Panc1 (cell line): ENCODE data around the gene ARL5C. TPM values are rescaled to one million over a fixed set of nuclear protein-coding genes. Genes with fewer than 3 reads are reported as not detected.

ENCODE experiments used
- ATAC-seq: fragments of 200-7000 bp; cut with Tn5 transposase; 2 replicates; pipeline ENCODE4 v1.9.1; 2020; ENCODE audit warnings: mild to moderate bottlenecking, moderate library complexity
- BruUV-seq: library from RNA; stranded (reverse); fragments of 400-500 nt; replicated peaks from 2 replicates; lab custom pipeline; 2021; lab: Mats Ljungman, UMichigan
- CTCF ChIA-PET: fragments of 300-600 bp; sonication (Branson Sonifier 250); formaldehyde crosslinking; loops from one replicate; lab custom pipeline; 2022; ENCODE audit warnings: antibody characterized with exemption; lab: Charles Lee
- POLR2A ChIA-PET: fragments of 300-600 bp; sonication (Branson Sonifier 250); formaldehyde crosslinking; loops from one replicate; lab custom pipeline; 2022; ENCODE audit warnings: antibody characterized with exemption; lab: Charles Lee
- DNase-seq: peaks from one replicate; pipeline ENCODE4 v3.0.0-alpha.2; 2010; ENCODE audit warnings: low read depth, low spot score
- H3K27ac ChIP-seq: 2 replicates; pipeline ENCODE4 v1.5.1; 2011; ENCODE audit warnings: mild to moderate bottlenecking, low read length, inconsistent platforms
- H3K27me3 ChIP-seq: fragments of 200-500 bp; sonication (Bioruptor generic); 2 replicates; pipeline ENCODE4 v1.6.0; 2014; ENCODE audit warnings: low read length, inconsistent platforms; ENCODE audit not compliant: control insufficient read depth, insufficient read depth
- H3K36me3 ChIP-seq: fragments of 200-500 bp; sonication (Bioruptor generic); 2 replicates; pipeline ENCODE4 v1.5.1; 2014; ENCODE audit warnings: inconsistent platforms, mild to moderate bottlenecking, low read length, moderate library complexity; ENCODE audit not compliant: control insufficient read depth, insufficient read depth
- H3K4me1 ChIP-seq: 2 replicates; pipeline ENCODE4 v1.5.1; 2011; ENCODE audit warnings: inconsistent platforms, mild to moderate bottlenecking, low read length, moderate library complexity; ENCODE audit not compliant: control insufficient read depth, insufficient read depth
- H3K4me3 ChIP-seq, 2 experiments: 2 replicates each; pipeline ENCODE4 v1.5.1; 2011 to 2012; ENCODE audit warnings: low read depth in 2 of 2, low read length in 2 of 2, mild to moderate bottlenecking in 2 of 2, inconsistent platforms in 1 of 2, moderate library complexity in 1 of 2
- H3K9me3 ChIP-seq: fragments of 200-500 bp; sonication (Bioruptor generic); 2 replicates; pipeline ENCODE4 v1.5.1; 2014; ENCODE audit warnings: low read depth, mild to moderate bottlenecking, inconsistent platforms, low read length, moderate library complexity; ENCODE audit not compliant: control insufficient read depth, insufficient read depth
- CTCF ChIP-seq: fragments of 450-650 bp; IDR thresholded peaks from 2 replicates; pipeline ENCODE4 v1.5.1; 2017; ENCODE audit warnings: mild to moderate bottlenecking
- POLR2AphosphoS5 ChIP-seq: IDR thresholded peaks from 2 replicates; pipeline ENCODE4 v1.6.1; 2012; ENCODE audit warnings: mild to moderate bottlenecking, low read depth, low read length, moderate library complexity
- REST ChIP-seq, 2 experiments: IDR thresholded peaks; 2 replicates each; pipeline ENCODE4 v1.6.1; 2011 to 2012; ENCODE audit warnings: low read depth in 2 of 2, control low read depth in 1 of 2, low read length in 1 of 2, mild to moderate bottlenecking in 1 of 2, moderate library complexity in 1 of 2; ENCODE audit not compliant: insufficient read depth in 1 of 2
- SIN3A ChIP-seq: IDR thresholded peaks from 2 replicates; pipeline ENCODE4 v1.6.1; 2012; ENCODE audit warnings: low read depth, mild to moderate bottlenecking, low read length, moderate library complexity, borderline replicate concordance; ENCODE audit not compliant: insufficient read depth
- TCF7L2 ChIP-seq: IDR thresholded peaks from 2 replicates; pipeline ENCODE4 v1.6.1; 2011; ENCODE audit warnings: mild to moderate bottlenecking, low read depth, low read length, inconsistent platforms
- in situ Hi-C: cut with HindIII; loops from 2 replicates; pipeline ENCODE4 v1.10.0; 2016; ENCODE audit warnings: low sequenced_read_pairs, low pct_unique_long_range_greater_than_20kb
- intact Hi-C: fragments of 100-400 bp; cut with micrococcal nuclease; formaldehyde crosslinking; loops from one replicate; pipeline ENCODE4 v1.10.0; 2022; ENCODE audit not compliant: unreplicated experiment
- total RNA-seq: library from RNA; stranded (reverse); gene quantifications from one replicate; pipeline ENCODE4 v1.2.1, GENCODE V29; 2021; ENCODE audit not compliant: unreplicated experiment

The ARL5C gene
- total RNA-seq, 1 experiment from 2014 or later, result not detected

- TF ChIP-seq CTCF (no peak), POLR2AphosphoS5 (no peak), TCF7L2 (no peak), REST (IDR thresholded peaks at IDR 0.05; ENCODE audit: insufficient read depth in 1 of 2, low read depth in 2 of 2, low read length in 1 of 2) (no peak), SIN3A (no peak)
- DNase-seq (no peak), ATAC-seq (no peak)
- POLR2A ChIA-PET, result interaction anchor here (0.5 kb wide), 1 partner anchor 35 kb away, joined by 8 read pairs; no protein-coding TSS in a partner anchor
- H3K27me3 ChIP-seq, result no peaks in the 10 kb centered on the region
- H3K9me3 ChIP-seq, result no peaks in the 10 kb centered on the region
- no peak overlapping the region for H3K4me3 ChIP-seq
- no peaks in the 10 kb centered on the region for H3K36me3 ChIP-seq
- no peak overlapping the region for H3K27ac ChIP-seq
- H3K4me1 ChIP-seq, result no peaks in the 10 kb centered on the region
- CTCF ChIA-PET, result interaction anchor here (0.6 kb wide), 1 partner anchor 576 kb away, joined by 6 read pairs; no protein-coding TSS in a partner anchor
- no TSS peak for BruUV-seq
- in situ Hi-C loops, result no loop called here
- intact Hi-C loops, result no loop called here
These were observed 47.1 kb downstream of the ARL5C start for GRCh38 chr17:39118674-39119419.

GRCh38 chr17:39116224-39116623 is 49.7 kb downstream of the ARL5C start:
- TF ChIP-seq TCF7L2, result no peak
- TF ChIP-seq SIN3A, result no peak
- TF ChIP-seq REST (IDR thresholded peaks at IDR 0.05; ENCODE audit: insufficient read depth in 1 of 2, low read depth in 2 of 2, low read length in 1 of 2), result no peak
- TF ChIP-seq POLR2AphosphoS5, result no peak
- no peak for TF ChIP-seq CTCF
- H3K36me3 ChIP-seq, result no peaks in the 10 kb centered on the region
- H3K4me3 ChIP-seq, result no peak overlapping the region
- no peaks in the 10 kb centered on the region for H3K27me3 ChIP-seq
- CTCF ChIA-PET, result interaction anchor here (0.6 kb wide), 1 partner anchor 31 kb away, joined by 11 read pairs; no protein-coding TSS in a partner anchor
- in situ Hi-C loops (no loop called here), intact Hi-C loops (no loop called here)
- BruUV-seq, result no TSS peak
- H3K4me1 ChIP-seq, result no peaks in the 10 kb centered on the region
- POLR2A ChIA-PET, result no interaction called here
- no peaks in the 10 kb centered on the region for H3K9me3 ChIP-seq
- ATAC-seq, result no peak
- no peak for DNase-seq
- H3K27ac ChIP-seq, result no peak overlapping the region
